Effector memory CD4-positive, alpha-beta T cell (primary cell): Measurements from ENCODE around the gene PPT2.

Source experiments
- DNase-seq, 3 donors: peaks; one replicate each; pipeline ENCODE4 v3.0.0-alpha.2; 2020
- H3K27ac ChIP-seq: 2 replicates; pipeline ENCODE4 v1.7.0; 2013; ENCODE audit warnings: mild to moderate bottlenecking, low read length, moderate library complexity; ENCODE audit not compliant: insufficient read depth, poor library complexity, severe bottlenecking
- H3K27me3 ChIP-seq: replicated peaks from 2 replicates; pipeline ENCODE4 v1.7.0; 2013; ENCODE audit warnings: mild to moderate bottlenecking, low read length; ENCODE audit not compliant: insufficient read depth, control insufficient read depth, poor library complexity, severe bottlenecking
- H3K36me3 ChIP-seq: 2 replicates; pipeline ENCODE4 v1.7.0; 2013; ENCODE audit warnings: mild to moderate bottlenecking, low read length, moderate library complexity; ENCODE audit not compliant: control insufficient read depth, insufficient read depth
- H3K4me1 ChIP-seq: 2 replicates; pipeline ENCODE4 v1.7.0; 2013; ENCODE audit warnings: low read length, mild to moderate bottlenecking; ENCODE audit not compliant: control insufficient read depth, insufficient read depth, poor library complexity, severe bottlenecking
- H3K4me3 ChIP-seq: 2 replicates; pipeline ENCODE4 v1.7.0; 2013; ENCODE audit warnings: low read length, low read depth, mild to moderate bottlenecking; ENCODE audit not compliant: insufficient read depth, poor library complexity, severe bottlenecking
- H3K9me3 ChIP-seq: 2 replicates; pipeline ENCODE4 v1.7.0; 2013; ENCODE audit warnings: mild to moderate bottlenecking, low read length, moderate library complexity; ENCODE audit not compliant: control insufficient read depth

The PPT2 gene

GRCh38 chr6:32175322-32175710, 21.4 kb downstream of the PPT2 start:
- Histone ChIP-seq H3K27me3 (no peaks in the 10 kb centered on the region), H3K27ac (peak overlapping the region; percentile 95), H3K4me3 (peak overlapping the region; percentile 88), H3K36me3 (peaks cover 5% of the 10 kb centered on the region), H3K4me1 (peaks cover 33% of the 10 kb centered on the region), H3K9me3 (no peaks in the 10 kb centered on the region)
- no peak for DNase-seq

- H3K9me3 ChIP-seq, result no peaks in the 10 kb centered on the region
- H3K36me3 ChIP-seq, result peaks cover 5% of the 10 kb centered on the region
- no peaks in the 10 kb centered on the region for H3K27me3 ChIP-seq
- peak within 1 kb of the TSS; percentile 95 for H3K27ac ChIP-seq
- peak; percentile 86 to 93 (median 92) for DNase-seq
- peak within 1 kb of the TSS; percentile 88 for H3K4me3 ChIP-seq
- H3K4me1 ChIP-seq, result peaks cover 33% of the 10 kb centered on the region
Observed at GRCh38 chr6:32175711-32176475, 22.0 kb downstream of the PPT2 start, which contains the start of gene AGPAT1. Gene AGPAT1, minus strand, starts transcription at chr6:32176084. Its CDS starts 4,588 bp downstream, at chr6:32171496.

- no peaks in the 10 kb centered on the region for H3K9me3 ChIP-seq
- no peaks in the 10 kb centered on the region for H3K27me3 ChIP-seq
- no peak for DNase-seq
- peak overlapping the region; percentile 88 for H3K4me3 ChIP-seq
- peak overlapping the region; percentile 95 for H3K27ac ChIP-seq
- peaks cover 31% of the 10 kb centered on the region for H3K4me1 ChIP-seq
- peaks cover 11% of the 10 kb centered on the region for H3K36me3 ChIP-seq
Observed at GRCh38 chr6:32176476-32177182, 22.7 kb downstream of the PPT2 start.

GRCh38 chr6:32177183-32177787, 23.3 kb downstream of the PPT2 start:
- peaks cover 16% of the 10 kb centered on the region for H3K36me3 ChIP-seq
- DNase-seq, result no peak
- H3K27ac ChIP-seq, result peak overlapping the region; percentile 95
- H3K27me3 ChIP-seq, result no peaks in the 10 kb centered on the region
- peaks cover 31% of the 10 kb centered on the region for H3K4me1 ChIP-seq
- no peaks in the 10 kb centered on the region for H3K9me3 ChIP-seq
- H3K4me3 ChIP-seq, result peak overlapping the region; percentile 59

GRCh38 chr6:32177788-32178546, 24.0 kb downstream of the PPT2 start, which contains the start of gene RNF5:
Gene RNF5, plus strand, starts transcription at chr6:32178405. Its CDS starts 107 bp downstream, at chr6:32178512.
- Histone ChIP-seq H3K4me1 (peaks cover 31% of the 10 kb centered on the region), H3K27ac (peak within 1 kb of the TSS; percentile 95), H3K36me3 (peaks cover 23% of the 10 kb centered on the region), H3K4me3 (peak within 1 kb of the TSS; percentile 67), H3K9me3 (no peaks in the 10 kb centered on the region), H3K27me3 (no peaks in the 10 kb centered on the region)
- peak; percentile 92 to 96 (median 94) for DNase-seq

GRCh38 chr6:32178547-32179440, 24.9 kb downstream of the PPT2 start:
- H3K4me1 ChIP-seq, result peaks cover 33% of the 10 kb centered on the region
- peak overlapping the region; percentile 67 for H3K4me3 ChIP-seq

GRCh38 chr6:32179766-32180405, 25.9 kb downstream of the PPT2 start:
- no peak overlapping the region for H3K27ac ChIP-seq
- DNase-seq, result no peak
- H3K4me1 ChIP-seq, result peaks cover 34% of the 10 kb centered on the region

More at GRCh38 chr6:32178547-32179440, 24.9 kb downstream of the PPT2 start:
- Histone ChIP-seq H3K36me3 (peaks cover 31% of the 10 kb centered on the region), H3K9me3 (no peaks in the 10 kb centered on the region), H3K27me3 (no peaks in the 10 kb centered on the region), H3K27ac (peak overlapping the region; percentile 95)
- DNase-seq, result no peak

GRCh38 chr6:32181148-32181702, 27.3 kb downstream of the PPT2 start:
- Histone ChIP-seq H3K27ac (no peak overlapping the region), H3K27me3 (no peaks in the 10 kb centered on the region), H3K36me3 (peaks cover 41% of the 10 kb centered on the region), H3K9me3 (no peaks in the 10 kb centered on the region), H3K4me1 (peaks cover 27% of the 10 kb centered on the region), H3K4me3 (no peak overlapping the region)
- DNase-seq, result no peak

More at GRCh38 chr6:32179766-32180405, 25.9 kb downstream of the PPT2 start:
- Histone ChIP-seq H3K4me3 (no peak overlapping the region), H3K36me3 (peaks cover 39% of the 10 kb centered on the region), H3K9me3 (no peaks in the 10 kb centered on the region), H3K27me3 (no peaks in the 10 kb centered on the region)
